ENCODE results near the gene BLVRB.

DNA sequence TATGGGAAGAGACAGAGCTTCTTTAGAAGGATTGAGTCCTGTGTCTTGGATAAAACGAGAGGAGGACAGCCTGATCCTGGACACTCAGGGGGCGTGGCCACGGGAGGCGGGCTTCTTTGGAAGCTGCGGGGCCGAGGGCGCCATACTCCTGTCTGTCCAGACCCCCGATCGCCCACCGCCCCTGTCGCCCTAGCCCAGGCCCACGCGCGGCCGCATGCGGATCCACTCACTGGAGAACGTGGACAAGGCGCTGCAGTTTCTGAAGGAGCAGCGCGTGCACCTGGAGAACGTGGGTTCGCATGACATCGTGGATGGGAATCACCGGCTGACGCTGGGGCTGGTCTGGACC lies 24.3 kb upstream of the BLVRB start:
- TF ChIP-seq, protein P1, sequence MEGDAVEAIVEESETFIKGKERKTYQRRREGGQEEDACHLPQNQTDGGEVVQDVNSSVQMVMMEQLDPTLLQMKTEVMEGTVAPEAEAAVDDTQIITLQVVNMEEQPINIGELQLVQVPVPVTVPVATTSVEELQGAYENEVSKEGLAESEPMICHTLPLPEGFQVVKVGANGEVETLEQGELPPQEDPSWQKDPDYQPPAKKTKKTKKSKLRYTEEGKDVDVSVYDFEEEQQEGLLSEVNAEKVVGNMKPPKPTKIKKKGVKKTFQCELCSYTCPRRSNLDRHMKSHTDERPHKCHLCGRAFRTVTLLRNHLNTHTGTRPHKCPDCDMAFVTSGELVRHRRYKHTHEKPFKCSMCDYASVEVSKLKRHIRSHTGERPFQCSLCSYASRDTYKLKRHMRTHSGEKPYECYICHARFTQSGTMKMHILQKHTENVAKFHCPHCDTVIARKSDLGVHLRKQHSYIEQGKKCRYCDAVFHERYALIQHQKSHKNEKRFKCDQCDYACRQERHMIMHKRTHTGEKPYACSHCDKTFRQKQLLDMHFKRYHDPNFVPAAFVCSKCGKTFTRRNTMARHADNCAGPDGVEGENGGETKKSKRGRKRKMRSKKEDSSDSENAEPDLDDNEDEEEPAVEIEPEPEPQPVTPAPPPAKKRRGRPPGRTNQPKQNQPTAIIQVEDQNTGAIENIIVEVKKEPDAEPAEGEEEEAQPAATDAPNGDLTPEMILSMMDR (conservative IDR thresholded peaks at IDR 0.05; ENCODE audit: low read length), result no peak
- no peak for TF ChIP-seq EZH2phosphoT487 (IDR thresholded peaks at IDR 0.05; ENCODE audit: borderline replicate concordance)

All from Loucy (cell line).